ENCODE results near the gene SPOP. TPM values are rescaled to one million over a fixed set of nuclear protein-coding genes. Genes with fewer than 3 reads are reported as not detected.

SPOP gene
- total and polyA plus RNA-seq, 2 of the 4 experiments (the other 2 are of a cell fraction), result 24.9 to 47.5 TPM

- 80% methylated on average over 1 of the region's 4 CpGs; no CpG with 5 or more reads in 1 of the 2 experiments for WGBS, 2 experiments (ENCODE audit: extremely low coverage in 2 of 2, insufficient read length in 1 of 2)
- no TSS peak for BruUV-seq (replicated peaks)
- POLR2A ChIA-PET (ENCODE audit: unreplicated experiment), result no interaction called here
These were observed 37.3 kb upstream of the SPOP start for GRCh38 chr17:49715216-49715615.

More at GRCh38 chr17:49715216-49715615, 37.3 kb upstream of the SPOP start:
- no peak overlapping the region for H2BK15ac ChIP-seq (ENCODE audit: low read depth, low read length)
- H3K4me3 ChIP-seq (ENCODE audit: insufficient read depth, low read depth, low read length), result no peak overlapping the region
- no peak overlapping the region for H2AFZ ChIP-seq (replicated peaks; ENCODE audit: low read length, poor library complexity)
- dilution Hi-C loops (cut with HindIII; ENCODE audit: low sequenced_read_pairs, unreplicated experiment), result no loop called here
- no peaks in the 10 kb centered on the region for H3K9me3 ChIP-seq (ENCODE audit: control insufficient read depth, insufficient read depth, low read length)
- no peaks in the 10 kb centered on the region for H3K27me3 ChIP-seq (ENCODE audit: control insufficient read depth, insufficient read depth, low read length)
- no peak overlapping the region for H3K4ac ChIP-seq (ENCODE audit: low read depth, low read length)
- H3K9me1 ChIP-seq (ENCODE audit: insufficient read depth, low read length), result no peaks in the 10 kb centered on the region
- H3K56ac ChIP-seq (ENCODE audit: extremely low read depth, insufficient read depth, low read length), result no peak overlapping the region
- no peak overlapping the region for H3K14ac ChIP-seq (replicated peaks; ENCODE audit: low read depth, low read length)
- no peaks in the 10 kb centered on the region for H3K79me1 ChIP-seq (ENCODE audit: low read depth in 1 of 2, low read length in 2 of 2)
- no peak overlapping the region for H3K27ac ChIP-seq (ENCODE audit: insufficient read depth, low read length)
- no peaks in the 10 kb centered on the region for H3K4me1 ChIP-seq (ENCODE audit: control insufficient read depth, insufficient read depth, low read length)
- no peak overlapping the region for H2BK120ac ChIP-seq (ENCODE audit: low read depth, low read length)
- H3K36me3 ChIP-seq (ENCODE audit: control insufficient read depth, insufficient read depth, low read length), result peaks cover 6% of the 10 kb centered on the region; the same call in 1 of the 2 replicates
- DNase-seq (no peak), ATAC-seq (ENCODE audit: low read depth) (no peak)
- no peak overlapping the region for H3K4me2 ChIP-seq (ENCODE audit: low read depth, low read length)
- intact Hi-C loops (cut with micrococcal nuclease), result no loop called here
- H2AK5ac ChIP-seq (ENCODE audit: low read depth, low read length), result no peak overlapping the region
- no peak overlapping the region for H2AK9ac ChIP-seq (replicated peaks; ENCODE audit: low read depth, low read length, poor library complexity)
- no peak for TF ChIP-seq MAZ (IDR thresholded peaks at IDR 0.05; ENCODE audit: borderline replicate concordance, low read depth, low read length)
- H2BK5ac ChIP-seq (ENCODE audit: low read depth, low read length, poor library complexity, severe bottlenecking), result no peak overlapping the region
- no peak overlapping the region for H3K18ac ChIP-seq (ENCODE audit: low read depth, low read length)
- no peak overlapping the region for H3K9ac ChIP-seq (ENCODE audit: low read depth, low read length)
- H4K8ac ChIP-seq (ENCODE audit: low read depth in 2 of 2, low read length in 2 of 2), result no peak overlapping the region
- no peaks in the 10 kb centered on the region for H4K20me1 ChIP-seq (ENCODE audit: insufficient read depth, low read length)
- no peak overlapping the region for H2BK20ac ChIP-seq (ENCODE audit: low read depth, low read length)
- H4K91ac ChIP-seq (ENCODE audit: insufficient read depth, low read depth, low read length), result no peak overlapping the region
- in situ Hi-C loops (cut with MboI; ENCODE audit: low sequenced_read_pairs), result no loop called here
- H4K5ac ChIP-seq (ENCODE audit: low read depth, low read length), result no peak overlapping the region
- no peak overlapping the region for H3K23ac ChIP-seq (ENCODE audit: low read depth, low read length)
- CTCF ChIA-PET, result interaction anchor here (0.6 kb wide), 1 partner anchor 14 kb away, joined by 3 read pairs; no protein-coding TSS in a partner anchor
